GM19240 (cell line): Measurements from ENCODE around the gene CYP3A5.
"Not testable (repeated sequence)": the region's sequence is repeated elsewhere in the genome, so short reads cannot be mapped to it uniquely, and the experiment has no call there.

Experiments used
- DNase-seq: peaks from one replicate; pipeline ENCODE4 v3.0.0; 2011; ENCODE audit warnings: low spot score; ENCODE audit not compliant: insufficient read length

Gene CYP3A5

DNA sequence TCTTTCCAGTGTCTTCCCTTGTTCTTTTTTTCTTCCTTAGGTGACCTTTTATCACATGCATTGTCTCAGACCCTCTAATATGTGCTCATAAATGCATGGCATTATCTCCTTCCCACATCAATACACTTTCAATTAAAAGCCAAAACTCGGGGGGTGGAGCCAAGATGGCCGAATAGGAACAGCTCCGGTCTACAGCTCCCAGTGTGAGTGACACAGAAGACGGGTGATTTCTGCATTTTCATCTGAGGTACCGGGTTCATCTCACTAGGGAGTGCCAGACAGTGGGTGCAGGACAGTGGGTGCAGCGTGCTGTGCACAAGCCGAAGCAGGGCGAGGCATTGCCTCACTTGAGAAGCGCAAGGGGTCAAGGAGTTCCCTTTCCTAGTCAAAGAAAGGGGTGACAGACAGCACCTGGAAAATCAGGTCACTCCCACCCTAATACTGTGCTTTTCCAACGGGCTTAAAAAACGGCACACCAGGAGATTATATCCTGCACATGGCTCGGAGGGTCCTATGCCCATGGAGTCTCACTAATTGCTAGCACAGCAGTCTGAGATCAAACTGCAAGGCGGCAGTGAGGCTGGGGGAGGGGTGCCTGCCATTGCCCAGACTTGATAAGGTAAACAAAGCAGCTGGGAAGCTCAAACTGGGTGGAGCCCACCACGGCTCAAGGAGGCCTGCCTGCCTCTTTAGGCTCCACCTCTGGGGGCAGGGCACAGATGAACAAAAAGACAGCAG lies 6.2 kb upstream of the CYP3A5 start:
- DNase-seq: not testable (repeated sequence)

DNA sequence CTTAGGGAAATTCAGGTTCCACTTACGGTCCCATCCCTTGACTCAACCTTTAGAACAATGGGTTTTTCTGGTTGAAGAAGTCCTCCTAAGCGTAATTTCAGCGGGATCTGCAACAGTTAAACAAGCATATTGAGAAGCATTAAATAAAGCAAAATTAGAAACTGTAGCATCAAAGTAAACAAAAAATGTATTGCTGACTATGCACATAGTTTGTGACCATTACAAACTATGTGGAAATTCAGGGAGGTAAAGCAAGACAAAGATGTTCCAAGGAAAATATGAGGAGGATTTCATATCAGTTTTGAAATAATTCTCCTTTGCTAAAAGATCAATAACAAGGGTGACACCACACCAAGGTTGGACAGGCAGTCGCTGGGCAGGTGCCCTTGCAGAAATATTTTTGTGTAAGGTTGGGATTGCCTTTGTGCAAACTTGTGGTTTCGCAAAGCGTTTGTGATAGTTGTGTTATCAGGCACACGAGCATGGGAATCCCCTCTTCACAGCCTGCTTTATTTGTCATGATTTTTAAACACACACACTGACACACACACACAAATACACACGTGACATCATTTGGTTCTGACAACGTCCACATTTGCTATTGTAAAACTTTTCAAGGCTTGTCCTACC lies 5.4 kb upstream of the CYP3A5 start:
- DNase-seq: no peak

DNA sequence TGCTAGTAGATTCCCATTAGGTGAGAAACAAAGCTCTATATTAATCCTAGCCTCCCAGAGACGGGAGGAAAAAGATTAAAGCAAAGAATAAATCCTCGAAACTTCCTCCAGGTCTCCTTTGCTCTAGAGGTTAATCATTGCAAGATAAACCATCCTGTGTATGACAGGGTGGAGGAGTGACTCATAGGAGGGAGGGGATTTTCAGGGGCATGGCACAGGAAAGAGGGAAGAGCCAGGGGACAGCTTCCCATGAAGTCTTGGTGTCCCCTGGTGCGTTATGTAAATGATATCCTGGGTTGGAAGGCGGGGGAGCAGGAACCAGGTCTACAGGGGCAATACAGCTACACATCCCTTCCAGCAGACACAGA lies 780 bp downstream of the CYP3A5 start:
- no peak for DNase-seq

DNA sequence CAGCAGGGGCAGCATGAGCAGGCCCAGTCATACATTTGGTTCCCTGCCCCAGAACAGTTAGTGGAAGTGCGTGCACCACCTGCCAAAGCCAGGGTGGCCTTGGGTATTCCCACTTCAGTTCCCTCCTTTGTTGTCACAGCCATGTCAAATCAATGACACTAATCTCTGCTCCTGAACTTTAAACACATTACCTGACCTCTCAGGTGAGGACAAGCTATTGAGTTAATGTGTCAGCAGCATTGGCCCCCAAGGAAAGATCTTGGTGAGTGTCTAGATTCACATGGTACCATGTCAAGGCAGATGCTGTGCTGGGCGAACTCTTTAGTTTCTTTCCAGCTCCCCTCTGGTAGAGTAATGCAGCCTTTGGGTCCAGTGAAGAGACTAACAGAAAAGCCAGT lies 2.1 kb downstream of the CYP3A5 start:
- no peak for DNase-seq

DNA sequence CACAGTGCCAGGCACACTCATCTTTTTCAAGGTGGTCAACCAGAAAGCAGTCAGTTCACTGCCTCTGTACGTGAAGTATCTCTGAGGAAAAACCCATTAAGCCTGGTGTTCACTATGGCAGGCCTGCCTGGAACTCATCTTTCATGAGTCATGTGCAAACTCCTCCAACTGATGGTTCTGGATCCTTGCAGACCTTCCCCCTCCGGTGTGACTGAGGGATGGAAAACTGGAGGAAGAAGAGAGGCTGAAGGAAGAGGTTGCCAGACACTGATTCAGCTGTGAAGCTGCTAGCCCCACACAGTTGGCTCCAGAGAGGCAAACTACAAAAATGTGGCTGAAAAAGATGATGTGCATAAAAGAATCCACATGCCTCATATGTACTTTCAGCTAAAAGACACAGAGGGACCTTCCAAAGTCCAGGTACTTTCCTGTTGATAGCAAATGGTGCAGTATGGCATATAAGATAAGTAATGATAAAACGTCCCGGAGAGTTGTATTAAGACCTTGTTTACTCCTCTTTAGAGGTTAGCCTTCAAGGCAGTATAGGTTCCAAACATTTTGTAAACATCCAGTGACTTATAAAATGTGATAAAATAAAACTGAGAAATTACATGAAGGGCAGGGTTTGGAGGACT lies 2.7 kb downstream of the CYP3A5 start:
- DNase-seq: no peak

DNA sequence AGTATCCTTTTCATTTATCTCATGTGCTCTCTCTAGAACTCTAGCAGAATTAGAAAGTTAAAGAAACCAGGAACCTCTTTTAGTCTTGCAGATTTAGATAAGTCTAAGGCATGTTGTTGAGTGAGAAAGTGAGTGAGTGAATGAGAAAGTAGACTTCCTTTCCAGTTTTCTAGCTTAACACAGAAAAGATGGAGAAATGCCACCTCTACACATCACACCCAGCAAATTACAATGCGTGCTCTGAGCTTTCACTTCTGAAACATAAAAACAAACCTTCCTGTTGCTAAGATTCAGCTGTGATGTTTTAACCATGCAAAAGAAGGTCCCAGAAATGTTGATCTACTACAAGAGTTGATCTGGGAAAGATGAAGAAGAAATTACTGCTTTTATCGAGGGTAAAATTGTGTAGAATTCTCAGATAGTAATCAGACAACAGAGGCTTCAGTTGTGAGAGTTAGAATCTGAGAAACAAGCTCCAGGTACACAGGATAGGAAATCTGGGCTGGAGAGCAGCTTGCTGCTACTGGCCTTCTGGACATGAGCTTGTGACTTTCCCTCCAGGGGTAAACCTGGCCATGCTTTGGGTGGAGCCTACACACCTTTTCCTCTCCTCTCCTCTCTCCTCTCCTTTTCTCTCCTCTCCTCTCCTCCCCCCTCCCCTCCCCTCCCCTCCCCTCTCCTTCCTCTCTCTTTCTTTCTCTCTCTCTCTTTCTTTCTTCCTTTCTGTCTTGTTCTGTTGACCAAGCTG lies 4.6 kb downstream of the CYP3A5 start:
- no peak for DNase-seq

DNA sequence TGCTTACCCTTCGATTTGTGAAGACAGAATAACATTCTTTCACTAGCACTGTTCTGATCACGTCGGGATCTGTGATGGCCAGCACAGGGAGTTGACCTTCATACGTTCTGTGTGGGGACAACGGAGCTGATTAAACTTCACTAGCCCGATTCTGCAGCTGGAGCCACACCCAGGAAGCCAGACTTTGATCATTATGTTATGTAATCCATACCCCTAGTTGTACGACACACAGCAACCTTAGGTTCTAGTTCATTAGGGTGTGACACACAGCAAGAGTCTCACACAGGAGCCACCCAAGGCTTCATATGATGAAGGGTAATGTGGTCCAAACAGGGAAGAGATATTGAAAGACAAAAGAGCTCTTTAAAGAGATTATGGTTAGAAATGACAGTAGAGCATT lies 7.2 kb downstream of the CYP3A5 start:
- no peak for DNase-seq

DNA sequence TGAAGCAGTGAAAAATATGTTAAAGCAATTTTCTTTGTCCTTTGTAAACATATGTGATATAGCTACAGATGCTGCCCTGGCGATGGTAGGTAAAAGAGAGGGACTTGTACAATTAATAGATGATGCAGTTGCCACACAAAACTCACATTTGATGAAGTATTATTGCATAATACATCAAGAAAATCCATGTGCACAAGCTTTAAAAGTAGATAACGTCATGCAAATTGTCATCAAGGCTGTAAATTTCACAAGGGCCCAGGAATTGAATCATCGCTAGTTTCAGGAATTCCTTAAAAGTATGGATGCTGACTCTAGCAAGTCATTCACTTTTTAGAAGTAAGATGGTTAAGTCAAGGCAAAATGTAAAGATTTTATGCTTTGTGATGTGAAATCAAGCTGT lies 10.0 kb downstream of the CYP3A5 start:
- DNase-seq: no peak

DNA sequence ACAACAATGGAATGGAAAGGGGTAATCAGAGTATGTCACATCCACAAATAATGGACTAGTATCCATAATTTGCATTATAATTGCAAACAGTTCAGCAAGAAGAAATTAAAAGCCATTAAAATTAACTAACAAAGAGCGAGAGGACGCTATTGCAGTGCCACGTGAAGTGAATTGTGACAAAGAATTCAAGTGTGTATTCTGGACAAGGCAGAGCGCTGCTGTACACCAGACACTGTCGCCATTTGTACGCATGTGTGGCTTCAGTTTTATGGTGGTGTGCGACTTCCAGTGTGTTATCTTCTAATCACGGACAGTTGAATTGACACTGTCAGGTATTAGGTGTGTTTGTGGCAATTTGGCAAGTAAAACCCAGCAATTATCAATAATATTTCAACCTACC lies 11.3 kb downstream of the CYP3A5 start:
- no peak for DNase-seq

DNA sequence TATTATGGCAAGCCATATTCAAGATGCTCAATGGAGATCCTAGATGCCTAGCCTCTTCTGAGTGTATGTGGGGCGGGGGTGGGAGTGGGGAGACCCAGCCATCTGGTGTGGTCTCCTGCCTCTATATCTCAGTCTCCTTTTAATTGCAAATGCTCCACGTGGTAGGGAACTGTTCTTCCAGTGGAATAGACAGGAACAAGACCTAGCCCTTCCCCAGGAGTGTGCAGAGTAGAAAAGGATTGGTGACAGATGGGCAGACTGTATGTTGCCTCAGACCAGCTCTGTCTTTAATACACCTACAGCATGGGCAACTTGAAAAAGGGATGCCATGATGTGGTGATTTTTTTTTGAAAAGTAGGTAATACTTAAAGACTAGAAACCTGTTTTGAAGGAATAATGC lies 12.6 kb downstream of the CYP3A5 start:
- no peak for DNase-seq

DNA sequence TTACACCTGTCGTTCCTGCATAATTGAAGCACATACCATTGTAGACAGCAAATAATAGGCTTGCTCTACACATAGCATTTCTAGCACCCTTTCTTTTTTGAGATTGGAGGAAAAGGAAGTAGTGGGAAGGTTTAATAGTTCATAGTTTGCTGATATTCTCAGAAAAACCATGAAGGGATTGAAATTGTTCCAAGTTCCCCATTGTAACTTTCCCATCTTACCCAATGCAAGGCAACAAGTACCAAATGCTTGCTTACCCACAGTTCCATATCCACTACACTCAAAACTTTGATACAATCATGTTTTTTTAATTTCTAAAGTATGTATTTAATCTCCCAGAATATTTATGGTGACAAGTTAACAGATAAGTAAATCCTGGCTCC lies 13.8 kb downstream of the CYP3A5 start:
- DNase-seq: no peak

DNA sequence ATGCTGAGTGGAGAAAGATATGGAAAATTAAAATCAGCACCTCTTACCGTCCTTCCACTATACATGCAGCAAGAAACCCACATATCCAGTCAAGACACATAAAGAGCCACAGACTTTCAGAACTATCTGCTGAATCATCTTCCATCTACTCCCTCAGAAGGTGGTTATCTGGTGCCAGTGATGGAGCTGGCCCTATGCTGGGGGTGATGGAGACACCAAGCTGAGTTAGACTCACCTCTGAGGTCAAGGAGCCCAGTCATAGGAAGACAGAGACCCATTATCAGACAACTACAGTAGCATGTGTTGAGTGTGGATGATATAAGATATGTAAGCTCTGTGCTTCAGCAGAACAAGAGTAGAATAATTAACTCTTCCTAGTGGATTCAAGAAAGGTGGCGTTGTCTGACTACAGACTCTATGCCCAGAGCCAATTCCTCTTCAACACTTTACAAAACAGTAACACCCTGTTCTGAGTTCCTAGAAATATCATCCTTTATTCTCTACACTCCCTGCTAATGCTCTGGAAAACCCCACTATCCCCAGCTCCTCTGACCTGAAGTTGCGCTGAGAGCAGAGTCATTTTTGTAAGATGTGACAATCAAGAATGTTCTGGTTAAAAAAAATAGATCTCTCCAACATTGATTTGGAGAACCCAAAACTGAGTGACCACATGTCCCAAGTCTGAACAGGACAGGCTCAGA lies 14.3 kb downstream of the CYP3A5 start:
- no peak for DNase-seq

DNA sequence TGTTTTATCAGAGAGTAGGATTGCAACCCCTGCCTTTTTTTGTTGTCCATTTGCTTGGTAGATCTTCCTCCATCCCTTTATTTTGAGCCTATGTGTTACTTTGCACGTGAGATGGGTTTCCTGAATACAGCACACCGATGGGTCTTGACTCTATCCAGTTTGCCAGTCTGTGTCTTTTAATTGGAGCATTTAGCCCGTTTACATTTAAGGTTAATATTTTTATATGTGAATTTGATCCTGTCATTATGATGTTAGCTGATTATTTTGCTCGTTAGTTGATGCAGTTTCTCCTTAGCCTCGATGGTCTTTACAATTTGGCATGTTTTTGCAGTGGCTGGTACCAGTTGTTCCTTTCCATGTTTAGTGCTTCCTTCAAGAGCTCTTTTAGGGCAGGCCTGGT lies 21.9 kb downstream of the CYP3A5 start:
- DNase-seq: not testable (repeated sequence)

DNA sequence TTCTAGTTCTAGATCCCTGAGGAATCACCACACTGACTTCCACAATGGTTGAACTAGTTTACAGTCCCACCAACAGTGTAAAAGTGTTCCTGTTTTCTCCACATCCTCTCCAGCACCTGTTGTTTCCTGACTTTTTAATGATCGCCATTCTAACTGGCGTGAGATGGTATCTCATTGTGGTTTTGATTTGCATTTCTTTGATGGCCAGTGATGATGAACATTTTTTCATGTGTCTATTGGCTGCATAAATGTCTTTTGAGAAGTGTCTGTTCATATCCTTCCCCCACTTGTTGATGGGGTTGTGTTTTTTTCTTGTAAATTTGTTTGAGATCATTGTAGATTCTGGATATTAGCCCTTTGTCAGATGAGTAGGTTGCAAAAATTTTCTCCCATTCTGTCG lies 25.2 kb downstream of the CYP3A5 start:
- DNase-seq: not testable (repeated sequence)

DNA sequence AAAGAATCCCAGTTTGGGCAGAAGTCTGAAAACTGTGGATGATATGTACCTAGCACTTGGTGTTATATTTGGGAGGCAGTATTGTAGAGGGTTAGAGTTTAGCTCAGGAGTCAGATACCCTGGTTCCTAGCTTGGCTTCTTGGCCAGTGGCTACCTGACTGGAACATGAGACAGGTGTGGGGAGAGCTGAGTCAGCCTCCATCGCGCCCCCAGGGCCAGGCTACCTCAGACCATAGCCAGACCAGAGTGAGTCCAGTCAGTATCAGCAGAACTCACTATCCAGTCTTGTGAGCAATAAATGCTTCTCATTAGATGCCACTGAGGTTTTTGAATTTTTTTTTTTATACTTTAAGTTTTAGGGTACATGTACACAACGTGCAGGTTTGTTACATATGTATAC lies 26.0 kb downstream of the CYP3A5 start:
- no peak for DNase-seq

DNA sequence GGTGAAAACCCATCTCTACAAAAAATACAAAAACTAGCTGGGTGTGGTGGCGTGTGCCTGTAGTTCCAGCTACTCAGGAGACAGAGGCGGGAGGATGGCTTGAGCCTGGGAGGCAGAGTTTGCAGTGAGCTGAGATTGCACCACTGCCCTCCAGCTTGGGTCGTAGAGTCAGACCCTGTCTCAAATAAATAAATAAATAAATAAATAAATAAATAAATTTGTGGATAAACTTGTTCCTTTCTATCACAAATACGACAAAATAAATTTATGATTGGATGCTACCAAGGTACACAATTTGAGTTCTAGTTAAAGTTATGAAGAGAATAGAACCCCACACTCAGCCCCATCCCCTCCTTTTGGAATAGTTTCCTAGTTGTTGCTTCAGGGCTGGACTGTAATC lies 26.5 kb downstream of the CYP3A5 start:
- not testable (repeated sequence) for DNase-seq

DNA sequence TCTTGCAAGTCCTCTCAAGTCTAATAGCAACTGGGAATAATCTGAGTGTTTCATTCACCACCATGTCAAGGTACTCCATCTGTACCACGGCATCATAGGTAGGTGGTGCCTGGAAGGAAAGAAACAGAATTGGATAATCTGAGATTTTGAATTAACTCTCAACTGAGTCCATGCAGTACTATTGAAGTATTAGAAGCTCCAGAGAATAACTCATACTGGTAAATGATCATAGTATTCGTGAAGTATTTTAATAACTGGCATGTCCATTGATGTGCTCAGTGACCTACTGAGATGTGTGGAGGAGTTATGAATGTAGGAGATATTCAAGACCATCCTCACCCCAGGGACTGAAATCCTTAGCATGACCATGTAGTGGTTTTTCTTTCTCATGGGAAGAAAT lies 27.1 kb downstream of the CYP3A5 start:
- no peak for DNase-seq

DNA sequence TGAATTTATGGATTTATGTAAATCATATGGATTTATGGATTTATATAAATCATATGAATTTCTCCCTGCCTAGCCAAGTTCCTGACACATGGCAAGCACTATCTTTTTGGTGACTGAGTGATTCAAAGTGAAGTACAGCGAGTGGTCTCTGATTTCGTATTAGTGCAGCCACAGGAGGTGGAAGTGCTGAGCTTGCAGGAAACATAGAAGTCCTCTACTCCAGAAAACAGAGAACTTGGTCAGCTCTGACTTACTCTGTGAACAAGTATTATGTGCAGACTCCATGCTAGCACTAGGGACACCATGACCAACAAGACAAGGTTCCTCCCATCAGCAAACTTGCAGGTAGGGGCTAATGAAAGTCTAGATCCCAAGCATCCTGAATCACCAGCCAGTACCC lies 28.5 kb downstream of the CYP3A5 start:
- DNase-seq: no peak

DNA sequence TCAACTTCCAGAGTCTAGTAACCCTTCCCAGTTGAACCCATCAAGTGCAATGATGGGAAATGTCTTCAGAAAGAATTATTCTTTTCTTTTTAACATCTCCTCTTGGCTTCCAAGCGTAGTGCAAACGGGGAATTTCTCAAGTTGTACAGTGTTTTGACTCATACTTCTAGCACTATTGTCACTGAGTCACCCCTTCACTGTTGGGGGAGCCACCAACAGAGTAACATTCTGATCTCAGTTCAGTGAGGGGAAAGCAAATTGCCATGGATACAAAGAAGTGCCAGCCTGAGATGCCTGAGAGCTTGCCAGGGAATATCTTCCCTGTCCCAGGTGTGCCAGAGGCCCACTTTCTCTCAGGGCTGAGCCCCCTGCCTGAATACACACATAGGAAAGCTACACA lies 31.0 kb downstream of the CYP3A5 start:
- DNase-seq: no peak

DNA sequence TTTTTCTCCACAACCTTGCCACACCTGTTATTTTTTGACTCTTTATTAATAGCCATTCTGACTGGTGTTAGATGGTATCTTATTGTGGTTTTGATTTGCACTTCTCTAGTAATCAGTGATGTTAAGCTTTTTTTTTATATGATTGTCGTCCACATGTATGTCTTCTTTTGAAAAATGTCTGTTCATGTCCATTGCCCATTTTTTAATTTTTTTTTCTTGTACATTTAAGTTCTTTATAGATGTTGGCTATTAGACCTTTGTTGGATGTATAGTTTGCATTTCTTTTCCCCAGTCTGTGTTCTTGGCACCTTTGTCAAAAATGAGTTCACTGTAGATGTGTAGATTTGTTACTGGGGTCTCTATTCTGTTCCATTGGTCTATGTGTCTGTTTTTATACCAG lies 34.2 kb downstream of the CYP3A5 start:
- no peak for DNase-seq

DNA sequence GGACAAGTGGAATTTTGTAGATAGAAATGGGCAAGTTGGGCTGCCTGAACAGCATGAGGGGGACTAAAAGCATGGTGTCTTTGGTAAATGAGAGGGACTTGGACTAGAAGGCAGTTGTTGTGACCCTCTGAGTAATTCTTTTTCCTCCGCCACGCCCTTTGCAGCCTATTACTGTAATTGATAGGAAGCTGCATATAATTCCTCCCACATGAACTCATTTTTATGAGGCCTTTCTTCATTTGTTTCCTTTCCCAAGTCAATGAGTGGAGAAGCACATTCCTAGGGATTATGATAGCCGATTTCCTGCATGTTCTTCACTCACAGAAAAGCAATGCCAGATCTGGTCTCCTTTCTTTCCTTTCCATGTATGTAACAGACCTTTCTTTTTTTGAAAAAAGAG lies 35.4 kb downstream of the CYP3A5 start:
- no peak for DNase-seq

DNA sequence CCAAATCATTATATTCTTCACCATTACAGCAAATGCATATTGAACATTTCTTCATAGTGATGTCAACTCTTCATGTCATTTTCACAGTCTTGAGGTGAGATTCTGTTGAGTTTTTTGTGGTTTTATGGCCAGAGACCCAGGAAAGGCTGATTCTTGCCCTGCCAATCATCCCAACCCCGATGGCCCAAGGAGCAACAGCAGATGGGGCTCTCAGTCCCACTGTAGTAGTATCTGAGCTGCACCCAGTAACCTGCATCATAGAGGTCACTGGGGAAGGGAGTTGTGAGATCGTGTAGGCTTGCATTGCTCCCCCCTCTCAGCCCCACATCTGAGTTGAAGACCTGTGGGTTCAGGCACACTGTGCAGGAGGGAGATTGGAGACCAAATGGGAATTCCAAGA lies 36.3 kb downstream of the CYP3A5 start:
- DNase-seq: no peak
